Activated T-cell treated with anti-CD3 and anti-CD28 coated beads, Interleukin-2, amount 50 U/mL, for 4 hours (primary cell): ENCODE measurements around the gene GFI1B. TPM values are rescaled to one million over a fixed set of nuclear protein-coding genes. Genes with fewer than 3 reads are reported as not detected.

Experiments
- ATAC-seq, 2 donors: fragments of 200-7000 bp; cut with Tn5 transposase; one replicate each; pipeline ENCODE4 v1.10.0; 2021
- DNase-seq: peaks from one replicate; pipeline ENCODE4 v3.0.0-alpha.2; 2020
- H3K27me3 Mint-ChIP-seq: one replicate; pipeline ENCODE4 v1.8.0; 2021; ENCODE audit warnings: low read depth, mixed read lengths
- H3K36me3 Mint-ChIP-seq: one replicate; pipeline ENCODE4 v1.8.0; 2022; ENCODE audit warnings: mixed read lengths; ENCODE audit not compliant: insufficient read depth
- H3K4me1 Mint-ChIP-seq: one replicate; pipeline ENCODE4 v1.8.0; 2021; ENCODE audit warnings: low read depth, mixed read lengths
- H3K4me3 Mint-ChIP-seq: one replicate; pipeline ENCODE4 v1.8.0; 2021; ENCODE audit warnings: mild to moderate bottlenecking, moderate library complexity, mixed read lengths
- H3K9me3 Mint-ChIP-seq: one replicate; pipeline ENCODE4 v1.8.0; 2021; ENCODE audit warnings: mixed read lengths
- total RNA-seq, 3 donors: library from RNA; stranded (reverse); gene quantifications; one replicate each; pipeline ENCODE4 v1.2.1, GENCODE V29; 2021

The GFI1B gene
- total RNA-seq, 3 donors from 2014 or later = 0.16 to 0.87 (median 0.56) TPM

DNA sequence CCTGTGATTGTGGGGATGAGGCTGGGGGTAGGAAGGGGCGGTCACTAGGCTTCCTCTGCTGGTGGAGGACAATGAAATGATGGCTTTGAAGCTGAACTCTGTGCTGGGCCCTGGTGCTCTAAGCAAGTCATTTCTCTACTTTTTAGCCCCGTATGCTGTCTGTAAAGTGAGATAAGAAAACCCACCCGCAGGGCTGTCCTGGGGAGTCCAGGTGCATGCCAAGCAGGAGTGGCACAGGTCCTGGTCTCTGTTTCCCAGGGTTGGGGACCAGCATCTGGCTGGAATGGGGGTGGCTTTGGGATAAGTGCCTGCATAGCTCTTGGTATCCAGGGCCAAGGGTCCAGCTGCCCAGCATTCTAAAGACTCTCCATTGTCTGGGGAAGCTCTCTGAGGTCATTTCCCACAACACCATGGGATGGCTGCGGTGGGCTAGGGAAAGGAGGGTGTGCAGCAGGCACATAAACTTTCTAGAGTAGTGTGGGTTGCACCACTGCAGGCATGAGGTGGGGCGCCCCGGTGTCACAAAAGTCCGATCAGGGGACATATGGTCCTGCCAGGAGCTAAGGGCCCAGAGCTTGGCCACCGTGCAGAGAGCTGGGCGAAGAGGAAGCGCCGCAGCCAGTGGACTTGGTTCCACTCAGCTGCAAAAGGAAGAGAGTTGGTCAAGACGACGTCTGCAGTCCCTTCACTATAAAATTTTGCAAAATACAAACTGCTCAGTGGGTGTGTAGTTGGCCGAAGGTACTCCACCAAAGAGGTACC is 26.7 kb downstream of the GFI1B start:
- Mint-ChIP-seq H3K27me3 (peaks cover 61% of the 10 kb centered on the region), H3K9me3 (no peaks in the 10 kb centered on the region), H3K36me3 (no peaks in the 10 kb centered on the region), H3K4me1 (no peaks in the 10 kb centered on the region), H3K4me3 (no peak overlapping the region)
- no peak for ATAC-seq
- DNase-seq = no peak

DNA sequence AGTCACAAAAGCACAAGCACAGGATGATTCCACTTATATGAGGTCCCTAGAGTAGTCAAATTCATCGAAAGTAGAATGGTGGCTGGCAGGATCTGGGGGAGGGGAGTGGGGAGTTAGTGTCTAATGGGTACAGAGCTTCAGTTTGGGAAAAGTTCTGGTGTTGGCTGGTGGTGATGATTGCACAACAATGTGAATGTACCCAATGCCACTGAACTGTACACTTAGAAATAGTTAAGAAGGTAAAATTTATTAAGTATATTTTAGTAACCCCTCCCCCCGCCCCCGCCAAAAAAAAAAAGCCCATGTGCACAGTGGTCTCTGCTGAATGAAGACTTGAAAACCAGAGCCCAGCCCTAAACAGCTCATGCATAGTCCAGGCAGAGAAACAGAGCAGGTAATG is 27.5 kb downstream of the GFI1B start:
- DNase-seq = no peak
- ATAC-seq = no peak
- no peak overlapping the region for H3K4me3 Mint-ChIP-seq
- no peaks in the 10 kb centered on the region for H3K4me1 Mint-ChIP-seq
- H3K27me3 Mint-ChIP-seq = peaks cover 56% of the 10 kb centered on the region
- no peaks in the 10 kb centered on the region for H3K9me3 Mint-ChIP-seq
- no peaks in the 10 kb centered on the region for H3K36me3 Mint-ChIP-seq

DNA sequence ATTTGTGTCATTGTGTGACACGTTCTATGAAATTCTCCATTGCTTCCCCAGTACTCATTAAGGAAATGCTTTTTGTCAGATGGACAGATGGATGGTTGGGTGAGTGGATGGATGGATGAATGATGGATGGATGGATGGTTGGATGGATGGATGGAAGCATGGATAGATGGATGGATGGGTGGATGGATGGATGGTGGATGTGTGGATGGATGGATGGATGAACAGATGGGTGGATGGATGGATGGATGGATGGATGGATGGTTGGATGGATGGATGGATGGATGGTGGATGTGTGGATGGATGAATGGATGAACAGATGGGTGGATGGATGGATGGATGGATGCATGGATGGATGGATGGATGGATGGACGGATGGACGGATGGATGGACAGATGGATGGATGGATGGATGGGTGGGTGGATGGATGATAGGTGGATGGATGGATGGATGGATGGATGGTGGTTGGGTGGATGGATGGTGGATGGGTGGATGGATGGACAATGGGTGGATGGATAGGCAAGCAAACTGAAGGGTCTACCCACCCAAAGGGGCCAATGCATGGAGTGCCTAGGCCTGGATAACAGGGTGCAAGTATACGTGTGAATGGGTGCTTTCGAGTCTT is 28.3 kb downstream of the GFI1B start:
- Mint-ChIP-seq H3K36me3 (no peaks in the 10 kb centered on the region), H3K4me3 (no peak overlapping the region), H3K9me3 (no peaks in the 10 kb centered on the region), H3K4me1 (no peaks in the 10 kb centered on the region), H3K27me3 (peaks cover 58% of the 10 kb centered on the region)
- no peak for ATAC-seq
- DNase-seq = no peak

DNA sequence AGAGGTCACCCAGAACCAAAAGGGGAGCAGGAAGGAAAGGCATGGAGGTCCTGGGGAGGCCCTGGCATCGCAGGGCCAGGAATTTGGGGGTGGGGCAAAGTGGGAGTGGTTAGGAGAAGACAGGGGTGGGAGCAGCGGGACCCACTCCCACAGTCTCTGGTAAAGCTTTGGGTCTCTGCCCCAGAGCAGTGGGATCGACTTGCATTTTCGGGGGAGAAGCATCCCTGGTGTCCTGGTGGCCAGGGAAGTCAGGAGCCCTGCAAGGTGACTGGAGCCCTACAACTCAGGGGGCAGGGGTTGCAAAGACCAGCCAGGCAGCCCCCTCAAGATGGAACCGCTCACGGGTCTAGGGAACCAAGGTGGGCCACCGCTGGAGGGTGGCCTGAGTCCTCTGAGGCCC is 29.9 kb downstream of the GFI1B start:
- no peaks in the 10 kb centered on the region for H3K4me1 Mint-ChIP-seq
- peaks cover 46% of the 10 kb centered on the region for H3K27me3 Mint-ChIP-seq
- no peak for DNase-seq
- H3K36me3 Mint-ChIP-seq = no peaks in the 10 kb centered on the region
- ATAC-seq = no peak
- H3K9me3 Mint-ChIP-seq = no peaks in the 10 kb centered on the region
- no peak overlapping the region for H3K4me3 Mint-ChIP-seq

DNA sequence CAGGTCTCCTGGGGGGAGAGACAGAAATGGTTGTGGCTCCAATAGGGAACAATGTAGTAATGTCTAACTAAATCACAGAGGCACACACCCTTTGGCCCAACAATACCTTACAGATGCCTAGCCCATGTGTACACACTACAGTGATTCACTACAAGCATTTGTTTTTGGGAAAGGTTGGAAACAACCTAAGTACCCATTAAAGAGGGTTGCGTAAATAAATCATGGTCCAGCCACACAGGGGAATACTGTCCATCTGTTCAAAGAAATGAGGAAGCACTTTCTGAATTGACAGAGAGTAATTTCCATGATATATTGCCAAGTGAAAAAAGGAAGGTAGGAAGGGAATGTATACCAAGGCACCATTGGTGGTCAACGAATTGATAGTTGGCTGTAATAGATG is 30.3 kb downstream of the GFI1B start:
- H3K36me3 Mint-ChIP-seq = no peaks in the 10 kb centered on the region
- ATAC-seq = no peak
- no peak for DNase-seq
- H3K9me3 Mint-ChIP-seq = no peaks in the 10 kb centered on the region
- no peaks in the 10 kb centered on the region for H3K4me1 Mint-ChIP-seq
- peaks cover 42% of the 10 kb centered on the region for H3K27me3 Mint-ChIP-seq
- no peak overlapping the region for H3K4me3 Mint-ChIP-seq

DNA sequence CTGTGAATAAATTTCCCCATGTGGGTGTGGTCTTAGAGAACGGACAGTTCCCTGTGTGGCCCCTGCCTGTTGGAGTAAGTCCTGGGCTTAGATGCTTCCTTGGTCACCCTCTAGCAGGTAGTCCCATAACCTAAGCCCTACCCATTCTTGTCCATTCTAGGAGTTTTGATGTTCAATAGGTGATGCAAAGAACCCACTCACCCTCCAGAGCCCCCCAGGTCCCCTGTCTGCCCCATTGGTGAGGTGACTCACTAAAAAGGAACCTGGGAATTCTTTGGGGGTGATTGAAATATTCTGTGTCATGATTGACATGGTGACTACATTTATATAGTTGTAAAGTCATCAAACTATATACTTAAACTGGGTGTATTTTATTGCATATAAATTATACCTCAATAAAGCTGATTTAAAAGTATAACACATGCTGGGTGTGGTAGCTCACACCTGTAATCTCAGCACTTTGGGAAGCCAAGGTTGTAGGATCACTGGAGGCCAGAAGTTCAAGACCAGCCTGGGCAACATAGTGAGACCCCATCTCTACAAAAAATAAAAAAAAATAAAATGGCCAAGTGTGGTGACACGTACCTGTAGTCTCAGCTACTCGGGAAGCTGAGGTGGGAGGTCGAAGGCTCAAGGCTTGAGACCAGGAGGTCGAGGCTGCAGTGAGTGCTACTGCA is 31.6 kb downstream of the GFI1B start:
- Mint-ChIP-seq H3K4me1 (no peaks in the 10 kb centered on the region), H3K9me3 (peaks cover 3% of the 10 kb centered on the region), H3K27me3 (peaks cover 37% of the 10 kb centered on the region), H3K36me3 (no peaks in the 10 kb centered on the region), H3K4me3 (no peak overlapping the region)
- no peak for ATAC-seq
- no peak for DNase-seq

DNA sequence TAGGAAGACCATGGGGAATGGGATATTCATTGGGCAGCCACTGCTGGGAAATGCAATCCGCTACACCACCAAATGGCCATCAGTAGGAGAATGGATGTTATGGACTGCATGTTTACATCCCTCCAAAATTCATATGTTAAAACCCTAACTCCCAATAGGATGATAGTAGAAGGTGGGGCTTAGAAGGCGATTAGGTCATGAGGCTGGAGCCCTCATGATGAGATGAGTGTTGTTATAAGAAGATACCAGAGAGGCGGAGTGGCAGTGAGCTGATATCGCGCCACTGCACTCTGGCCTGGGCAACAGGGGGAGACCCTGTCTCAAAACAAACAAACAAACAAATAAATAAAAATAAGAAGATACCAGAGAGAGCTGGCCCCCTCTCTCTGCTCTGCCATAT is 36.2 kb downstream of the GFI1B start:
- no peaks in the 10 kb centered on the region for H3K4me1 Mint-ChIP-seq
- H3K27me3 Mint-ChIP-seq = peaks cover 12% of the 10 kb centered on the region
- H3K36me3 Mint-ChIP-seq = no peaks in the 10 kb centered on the region
- no peak overlapping the region for H3K4me3 Mint-ChIP-seq
- H3K9me3 Mint-ChIP-seq = peaks cover 12% of the 10 kb centered on the region
- no peak for DNase-seq
- no peak for ATAC-seq

DNA sequence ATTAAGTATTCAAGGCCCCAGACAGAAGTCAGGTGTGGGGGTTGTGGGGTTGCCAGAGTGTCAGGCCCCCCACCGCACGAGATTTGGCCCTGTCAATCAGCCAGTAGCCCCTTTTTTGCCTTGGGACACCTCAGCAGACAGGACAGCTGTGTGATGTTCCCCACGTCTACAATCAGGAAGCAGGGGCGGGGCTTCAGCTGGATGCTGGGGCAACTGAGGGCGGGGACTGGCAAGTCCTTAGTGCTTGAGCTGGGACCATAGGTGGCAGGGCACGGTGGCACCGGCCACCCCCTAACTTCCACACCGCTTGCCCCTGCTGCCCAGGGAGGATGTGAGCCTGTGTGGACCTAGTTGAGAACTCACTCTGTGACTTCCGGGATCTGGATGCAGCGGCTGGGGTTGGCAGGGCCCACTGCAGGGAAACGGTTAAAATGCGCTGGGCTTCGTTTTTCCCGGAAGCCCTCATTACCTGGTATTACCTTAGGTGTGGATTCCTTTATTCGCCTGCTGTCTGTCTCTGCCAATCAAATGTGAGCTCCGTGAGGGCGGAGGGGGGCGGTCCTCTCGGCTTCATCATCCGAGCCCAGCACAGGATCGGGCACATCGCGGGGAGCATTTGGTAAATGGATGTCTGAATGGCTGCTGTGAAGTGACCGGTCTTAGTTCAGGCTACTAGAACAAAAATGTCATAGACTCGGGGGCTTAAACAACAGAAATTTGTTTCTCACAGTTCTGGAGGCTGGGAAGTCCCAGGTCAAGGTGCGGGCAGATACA is 44.8 kb downstream of the GFI1B start:
- Mint-ChIP-seq H3K27me3 (no peaks in the 10 kb centered on the region), H3K4me1 (peaks cover 7% of the 10 kb centered on the region), H3K9me3 (no peaks in the 10 kb centered on the region), H3K4me3 (no peak overlapping the region), H3K36me3 (no peaks in the 10 kb centered on the region)
- peak in 1 of 2 donors; percentile 37 for ATAC-seq
- no peak for DNase-seq

DNA sequence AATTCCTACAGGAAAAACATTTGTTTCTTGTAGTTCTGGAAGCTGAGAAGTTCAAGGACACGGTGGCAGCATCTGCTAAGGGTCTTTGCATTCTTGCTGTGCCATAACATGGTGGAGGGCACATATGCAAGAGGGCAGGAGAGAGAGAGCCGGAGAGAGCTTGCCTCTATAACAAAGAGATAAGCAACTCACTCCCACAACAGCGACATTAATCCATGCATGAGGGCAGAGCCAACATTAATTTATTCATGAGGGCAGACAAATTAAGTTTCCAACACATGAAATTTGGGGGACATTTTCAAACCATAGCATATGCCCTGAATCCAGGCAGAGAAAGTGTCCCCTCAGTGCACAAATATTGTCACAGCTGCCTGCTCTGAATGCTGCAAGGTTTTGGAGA is 47.9 kb downstream of the GFI1B start:
- Mint-ChIP-seq H3K36me3 (peaks cover 1% of the 10 kb centered on the region), H3K9me3 (no peaks in the 10 kb centered on the region), H3K4me3 (no peak overlapping the region), H3K4me1 (peaks cover 18% of the 10 kb centered on the region), H3K27me3 (no peaks in the 10 kb centered on the region)
- DNase-seq (no peak), ATAC-seq (no peak)

DNA sequence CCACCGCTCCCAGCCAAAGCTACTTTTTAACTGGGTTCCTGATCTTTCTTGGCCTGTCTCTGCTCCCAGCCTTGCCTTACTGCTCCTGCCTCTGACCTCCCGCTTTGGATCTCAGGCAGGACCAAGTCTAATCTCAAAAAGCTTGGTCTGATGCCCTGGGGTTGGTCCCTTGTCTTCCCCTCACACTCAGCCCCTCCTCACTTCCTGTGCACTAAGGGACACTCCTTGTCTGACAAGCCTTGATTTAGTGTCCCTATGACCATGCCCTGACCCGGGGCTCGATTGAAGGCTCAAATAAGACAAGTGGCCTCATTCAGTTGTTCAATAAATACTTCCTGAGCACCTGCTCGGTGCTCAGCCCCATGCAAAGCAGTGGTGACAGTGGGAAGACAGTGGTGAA is 48.6 kb downstream of the GFI1B start:
- Mint-ChIP-seq H3K27me3 (no peaks in the 10 kb centered on the region), H3K4me3 (no peak overlapping the region), H3K9me3 (no peaks in the 10 kb centered on the region), H3K36me3 (peaks cover 1% of the 10 kb centered on the region), H3K4me1 (peaks cover 24% of the 10 kb centered on the region)
- DNase-seq (no peak), ATAC-seq (no peak)

DNA sequence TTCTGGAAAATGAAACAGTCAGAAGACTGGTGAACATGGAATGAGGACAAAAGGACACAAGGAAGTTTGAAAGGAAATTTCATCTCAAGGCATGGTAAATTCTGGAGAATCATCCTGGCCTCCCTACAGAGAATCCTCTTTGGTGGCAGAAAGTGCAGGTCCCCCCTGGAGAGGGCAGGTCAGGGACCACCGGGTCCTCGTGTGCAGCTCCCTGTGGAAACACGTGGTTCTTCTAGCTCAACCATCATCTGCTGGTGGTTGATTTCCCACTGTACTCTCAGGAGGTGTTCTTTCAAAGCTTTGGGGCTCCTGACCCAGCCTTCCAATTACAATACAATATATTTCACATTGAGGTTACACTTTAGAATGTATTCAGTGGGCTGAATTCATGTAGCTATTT is 49.7 kb downstream of the GFI1B start:
- ATAC-seq (no peak), DNase-seq (no peak)
- Mint-ChIP-seq H3K27me3 (no peaks in the 10 kb centered on the region), H3K4me3 (peak overlapping the region; percentile 98), H3K4me1 (peaks cover 26% of the 10 kb centered on the region), H3K36me3 (peaks cover 1% of the 10 kb centered on the region), H3K9me3 (no peaks in the 10 kb centered on the region)

DNA sequence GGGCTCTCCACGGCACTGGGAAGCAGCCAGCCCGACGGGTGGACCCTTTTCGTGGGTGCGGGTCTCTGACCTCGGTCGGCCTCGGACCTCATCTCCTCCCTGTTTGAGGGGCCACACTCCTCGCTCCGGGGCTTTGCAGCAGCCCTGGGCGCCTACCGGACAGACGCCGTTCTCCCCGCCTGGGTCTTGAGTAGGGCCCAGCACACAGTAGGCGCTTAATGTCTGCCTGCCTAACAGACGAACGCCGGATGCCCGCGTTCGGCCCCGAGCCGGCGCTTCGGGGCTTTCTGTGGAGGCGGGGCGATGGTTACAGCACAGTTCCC is 51.5 kb downstream of the GFI1B start:
- Mint-ChIP-seq H3K9me3 (no peaks in the 10 kb centered on the region), H3K27me3 (no peaks in the 10 kb centered on the region), H3K36me3 (peaks cover 1% of the 10 kb centered on the region), H3K4me1 (peaks cover 35% of the 10 kb centered on the region), H3K4me3 (peak overlapping the region; percentile 98)
- no peak for DNase-seq
- ATAC-seq = peak; percentile 9 to 23

DNA sequence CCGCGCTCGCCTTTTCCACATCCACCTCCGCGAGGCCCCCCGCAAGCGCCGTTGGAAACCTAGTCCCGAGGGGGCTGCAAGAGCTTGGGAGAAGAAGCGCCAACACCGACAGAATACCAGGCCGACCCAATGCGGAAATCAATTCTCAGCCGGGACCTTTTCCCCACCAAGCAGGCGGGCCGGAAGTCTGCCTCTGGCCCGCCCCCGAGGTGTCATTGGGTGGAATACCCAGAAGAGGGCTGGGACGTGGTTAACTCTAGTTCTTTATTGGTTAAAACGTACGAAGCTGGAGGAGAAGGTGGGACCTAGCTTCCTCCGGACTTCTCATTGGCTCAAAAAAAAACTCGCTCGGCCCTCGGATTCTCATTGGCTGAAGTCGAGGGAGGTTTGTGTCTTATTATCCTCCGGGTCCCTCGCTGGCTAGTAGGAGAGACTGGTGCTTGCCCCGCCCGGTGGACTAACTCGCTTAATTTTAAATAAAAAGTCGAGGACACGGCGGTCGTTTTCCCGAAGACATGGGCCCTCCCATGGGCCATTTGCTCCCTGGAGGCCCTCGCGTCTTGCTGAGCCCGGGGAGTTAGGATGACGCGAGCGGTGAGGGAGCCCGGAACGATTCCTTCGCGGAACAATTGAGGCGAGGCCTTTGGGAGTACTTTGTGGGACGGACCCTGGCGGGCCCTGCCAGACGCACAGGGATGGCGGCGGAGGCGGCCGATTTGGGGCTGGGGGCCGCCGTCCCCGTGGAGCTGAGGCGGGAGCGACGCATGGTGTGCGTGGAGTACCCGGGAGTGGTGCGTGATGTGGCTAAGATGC is 52.0 kb downstream of the GFI1B start, which contains the start of gene GTF3C5:
TSS of gene GTF3C5 (plus strand) at position 681 of the 813 bp plus-strand sequence. CDS start at position 696, 15 bp downstream.
- Mint-ChIP-seq H3K4me1 (peaks cover 35% of the 10 kb centered on the region), H3K9me3 (no peaks in the 10 kb centered on the region), H3K36me3 (peaks cover 1% of the 10 kb centered on the region), H3K27me3 (no peaks in the 10 kb centered on the region), H3K4me3 (peak within 1 kb of the TSS; percentile 98)
- DNase-seq (peak; percentile 86), ATAC-seq (peak; percentile 95 to 97)

DNA sequence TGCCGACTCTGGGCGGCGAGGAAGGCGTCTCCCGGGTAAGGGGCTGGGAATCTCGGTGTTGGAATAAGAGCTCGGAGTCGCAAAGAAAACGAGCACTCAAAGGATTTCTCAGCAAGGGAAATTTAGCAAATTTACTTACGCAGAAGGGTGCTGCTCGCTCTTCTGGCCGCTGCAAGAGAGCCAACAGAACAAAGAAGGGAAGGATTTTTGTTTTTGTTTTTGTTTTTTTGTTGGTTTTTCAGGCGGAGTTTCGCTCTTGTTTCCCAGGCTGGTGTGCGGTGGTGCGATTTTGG is 52.6 kb downstream of the GFI1B start:
- Mint-ChIP-seq H3K36me3 (peaks cover 1% of the 10 kb centered on the region), H3K4me3 (peak overlapping the region; percentile 98), H3K27me3 (no peaks in the 10 kb centered on the region), H3K4me1 (peaks cover 35% of the 10 kb centered on the region), H3K9me3 (no peaks in the 10 kb centered on the region)
- no peak for ATAC-seq
- no peak for DNase-seq
